NCI-H1417 (cell line): Measurements from ENCODE around the gene MT1A.
"Not testable (repeated sequence)": the region's sequence is repeated elsewhere in the genome, so short reads cannot be mapped to it uniquely, and the experiment has no call there.

Experiments
- DNase-seq, 3 experiments: peaks; one replicate each; lab custom pipeline; 2025; lab: John Stamatoyannopoulos, UW

Gene MT1A

GRCh38 chr16:56657555-56658326, 19.3 kb downstream of the MT1A start, which contains the start of gene MT1F:
Gene MT1F, plus strand, starts transcription at chr16:56657959. Its CDS starts 100 bp downstream, at chr16:56658059.
- DNase-seq = peak in 2 of 3 experiments; percentile 21 to 57

- peak in 2 of 3 experiments; percentile 19 to 25 for DNase-seq
Measured at GRCh38 chr16:56658327-56658875, 19.9 kb downstream of the MT1A start.

GRCh38 chr16:56662357-56663354, 24.2 kb downstream of the MT1A start:
- DNase-seq = peak in 1 of 3 experiments; percentile 4

- DNase-seq = no peak
Measured at GRCh38 chr16:56664506-56664905, 26.0 kb downstream of the MT1A start.

- not testable (repeated sequence) for DNase-seq
Measured at GRCh38 chr16:56665286-56666261, 27.1 kb downstream of the MT1A start.

GRCh38 chr16:56667581-56668571, 29.4 kb downstream of the MT1A start, which contains the start of gene MT1G:
Gene MT1G, minus strand, starts transcription at chr16:56668065. Its CDS starts 72 bp downstream, at chr16:56667993.
- no peak for DNase-seq

- DNase-seq = no peak
Measured at GRCh38 chr16:56669005-56669839, 30.8 kb downstream of the MT1A start, which contains the start of gene MT1H. Gene MT1H, plus strand, starts transcription at chr16:56669814. Its CDS starts 71 bp downstream, at chr16:56669885.

GRCh38 chr16:56669840-56670619, 31.6 kb downstream of the MT1A start:
- DNase-seq = no peak

- no peak for DNase-seq
Measured at GRCh38 chr16:56670620-56670934, 32.1 kb downstream of the MT1A start.

- not testable (repeated sequence) for DNase-seq
Measured at GRCh38 chr16:56671691-56672090, 33.2 kb downstream of the MT1A start.

GRCh38 chr16:56672171-56672570, 33.7 kb downstream of the MT1A start:
- DNase-seq = not testable (repeated sequence)

GRCh38 chr16:56672761-56673536, 34.5 kb downstream of the MT1A start:
- DNase-seq = peak in 1 of 3 experiments; percentile 25

- DNase-seq = no peak
Measured at GRCh38 chr16:56673921-56674320, 35.5 kb downstream of the MT1A start.

- DNase-seq = not testable (repeated sequence)
Measured at GRCh38 chr16:56674570-56674969, 36.1 kb downstream of the MT1A start.

GRCh38 chr16:56675685-56676210, 37.3 kb downstream of the MT1A start:
- DNase-seq = no peak

GRCh38 chr16:56677474-56677873, 39.0 kb downstream of the MT1A start:
- DNase-seq = no peak
